HG02642 (cell line): ENCODE measurements around the gene ENOPH1.

Experiments used
- ATAC-seq: cut with Tn5 transposase; IDR thresholded peaks from one replicate; pipeline ENCODE4 v1.9.1; 2021; ENCODE audit warnings: mild to moderate bottlenecking; ENCODE audit not compliant: unreplicated experiment, poor library complexity

Gene ENOPH1

GRCh38 chr4:82425478-82425877 is 4.9 kb upstream of the ENOPH1 start:
- no peak for ATAC-seq

- ATAC-seq: no peak
These were observed 1.8 kb upstream of the ENOPH1 start for GRCh38 chr4:82428526-82428968.

- peak; percentile 59 for ATAC-seq
These were observed 1.2 kb upstream of the ENOPH1 start for GRCh38 chr4:82428969-82429727.

GRCh38 chr4:82429728-82430192 is 630 bp upstream of the ENOPH1 start:
- no peak for ATAC-seq

GRCh38 chr4:82430964-82431745 is 765 bp downstream of the ENOPH1 start:
- ATAC-seq: no peak

- no peak for ATAC-seq
These were observed 1.4 kb downstream of the ENOPH1 start for GRCh38 chr4:82431831-82432230.

- ATAC-seq: no peak
These were observed 2.2 kb downstream of the ENOPH1 start for GRCh38 chr4:82432596-82432995.

- no peak for ATAC-seq
These were observed 3.4 kb downstream of the ENOPH1 start for GRCh38 chr4:82433791-82434190.

GRCh38 chr4:82434949-82435348 is 4.6 kb downstream of the ENOPH1 start:
- no peak for ATAC-seq

GRCh38 chr4:82436130-82436529 is 5.7 kb downstream of the ENOPH1 start:
- no peak for ATAC-seq

GRCh38 chr4:82436780-82437179 is 6.4 kb downstream of the ENOPH1 start:
- no peak for ATAC-seq

- no peak for ATAC-seq
These were observed 7.1 kb downstream of the ENOPH1 start for GRCh38 chr4:82437285-82438005.

GRCh38 chr4:82439088-82439487 is 8.7 kb downstream of the ENOPH1 start:
- ATAC-seq: no peak

- no peak for ATAC-seq
These were observed 17.5 kb downstream of the ENOPH1 start for GRCh38 chr4:82447886-82448285.

GRCh38 chr4:82450966-82451755 is 20.8 kb downstream of the ENOPH1 start:
- ATAC-seq: no peak

GRCh38 chr4:82452026-82452425 is 21.6 kb downstream of the ENOPH1 start:
- no peak for ATAC-seq

- ATAC-seq: no peak
These were observed 26.9 kb downstream of the ENOPH1 start for GRCh38 chr4:82457266-82457665.

- ATAC-seq: no peak
These were observed 28.3 kb downstream of the ENOPH1 start for GRCh38 chr4:82458729-82459128.

- no peak for ATAC-seq
These were observed 31.3 kb downstream of the ENOPH1 start for GRCh38 chr4:82461710-82462109.

- peak; percentile 87 for ATAC-seq
These were observed 32.0 kb downstream of the ENOPH1 start for GRCh38 chr4:82462415-82462831.
